ENCODE measurements around the gene ZNF518A.
A peak's percentile ranks its signal among the peaks of the same experiment; 100 is the strongest.

Gene ZNF518A, protein sequence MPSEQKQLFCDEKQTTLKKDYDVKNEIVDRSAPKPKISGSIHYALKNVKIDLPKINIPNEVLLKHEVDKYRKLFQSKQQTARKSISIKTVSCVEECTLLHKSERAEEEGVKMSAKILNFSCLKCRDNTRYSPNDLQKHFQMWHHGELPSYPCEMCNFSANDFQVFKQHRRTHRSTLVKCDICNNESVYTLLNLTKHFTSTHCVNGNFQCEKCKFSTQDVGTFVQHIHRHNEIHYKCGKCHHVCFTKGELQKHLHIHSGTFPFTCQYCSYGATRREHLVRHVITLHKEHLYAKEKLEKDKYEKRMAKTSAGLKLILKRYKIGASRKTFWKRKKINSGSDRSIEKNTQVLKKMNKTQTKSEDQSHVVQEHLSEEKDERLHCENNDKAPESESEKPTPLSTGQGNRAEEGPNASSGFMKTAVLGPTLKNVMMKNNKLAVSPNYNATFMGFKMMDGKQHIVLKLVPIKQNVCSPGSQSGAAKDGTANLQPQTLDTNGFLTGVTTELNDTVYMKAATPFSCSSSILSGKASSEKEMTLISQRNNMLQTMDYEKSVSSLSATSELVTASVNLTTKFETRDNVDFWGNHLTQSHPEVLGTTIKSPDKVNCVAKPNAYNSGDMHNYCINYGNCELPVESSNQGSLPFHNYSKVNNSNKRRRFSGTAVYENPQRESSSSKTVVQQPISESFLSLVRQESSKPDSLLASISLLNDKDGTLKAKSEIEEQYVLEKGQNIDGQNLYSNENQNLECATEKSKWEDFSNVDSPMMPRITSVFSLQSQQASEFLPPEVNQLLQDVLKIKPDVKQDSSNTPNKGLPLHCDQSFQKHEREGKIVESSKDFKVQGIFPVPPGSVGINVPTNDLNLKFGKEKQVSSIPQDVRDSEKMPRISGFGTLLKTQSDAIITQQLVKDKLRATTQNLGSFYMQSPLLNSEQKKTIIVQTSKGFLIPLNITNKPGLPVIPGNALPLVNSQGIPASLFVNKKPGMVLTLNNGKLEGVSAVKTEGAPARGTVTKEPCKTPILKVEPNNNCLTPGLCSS (N-terminal part only)

DNA sequence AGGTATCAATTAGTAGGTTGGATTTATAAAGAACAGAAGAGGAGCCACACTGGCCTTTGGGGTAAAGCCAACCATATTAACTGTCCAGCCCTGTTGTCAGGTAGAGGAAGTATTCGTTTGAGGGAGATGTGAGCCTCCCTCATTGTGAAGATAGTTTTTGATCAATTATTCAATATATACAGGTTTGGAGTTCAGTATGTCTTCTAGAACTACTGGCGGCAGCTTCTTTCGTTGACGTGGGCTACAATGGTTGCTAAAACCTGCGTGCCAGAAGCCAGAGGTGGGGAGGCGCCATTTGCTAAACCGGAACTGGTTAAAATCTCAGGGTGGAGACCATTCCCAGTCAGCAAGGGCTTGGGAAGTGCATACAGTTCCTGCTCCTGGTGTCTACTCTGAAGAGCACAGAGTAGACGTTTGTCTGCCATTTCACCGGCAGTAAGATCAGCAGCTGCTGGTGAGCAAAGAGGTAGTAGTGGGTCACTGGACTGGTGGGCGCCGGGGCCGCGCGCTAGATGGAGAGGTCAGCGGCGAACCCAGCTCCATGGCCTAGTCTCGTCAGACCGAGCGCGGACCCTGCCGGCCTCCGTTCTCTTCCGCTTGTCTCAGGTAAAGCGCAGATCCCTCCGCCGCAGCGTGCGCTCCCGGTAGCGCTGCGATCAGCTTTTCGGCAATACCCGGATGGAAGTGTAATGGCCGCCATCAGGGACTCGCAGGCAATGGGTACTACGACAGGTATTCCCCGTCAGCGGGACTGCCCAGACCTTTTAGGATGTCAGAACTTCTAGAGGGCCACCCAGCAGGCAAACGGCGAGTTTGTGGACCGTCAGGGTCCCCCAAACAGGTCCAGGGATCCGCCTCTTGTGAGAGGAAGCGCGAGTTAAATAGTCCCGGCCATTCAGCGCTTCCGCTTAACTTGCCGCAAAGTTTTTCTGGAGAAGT is at the start of gene ZNF518A:
Gene ZNF518A, plus strand, starts transcription at position 911 of the 939 bp plus-strand sequence. CDS start 26,026 bp downstream, outside the sequence.
- peak; percentile 83 to 87 for DNase-seq

DNA sequence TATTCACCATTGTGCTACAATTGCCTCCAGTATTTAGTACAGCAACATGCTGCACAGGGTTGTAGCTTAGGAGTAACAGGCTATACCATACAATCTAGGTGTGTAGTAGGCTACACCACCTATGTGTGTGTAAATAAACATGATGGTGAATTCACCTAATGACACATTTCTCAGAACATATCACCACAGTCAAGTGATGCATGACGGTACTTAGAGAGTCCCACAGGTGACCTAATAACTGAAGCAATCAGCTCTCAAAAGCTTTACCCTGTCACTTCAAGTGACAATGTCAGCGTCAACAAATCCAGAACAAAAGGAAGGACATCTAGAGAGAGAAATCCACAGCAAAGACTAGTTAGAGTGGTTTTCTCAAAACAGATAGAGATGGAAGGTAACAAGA is 47.9 kb upstream of the ZNF518A start:
- no peak for DNase-seq

DNA sequence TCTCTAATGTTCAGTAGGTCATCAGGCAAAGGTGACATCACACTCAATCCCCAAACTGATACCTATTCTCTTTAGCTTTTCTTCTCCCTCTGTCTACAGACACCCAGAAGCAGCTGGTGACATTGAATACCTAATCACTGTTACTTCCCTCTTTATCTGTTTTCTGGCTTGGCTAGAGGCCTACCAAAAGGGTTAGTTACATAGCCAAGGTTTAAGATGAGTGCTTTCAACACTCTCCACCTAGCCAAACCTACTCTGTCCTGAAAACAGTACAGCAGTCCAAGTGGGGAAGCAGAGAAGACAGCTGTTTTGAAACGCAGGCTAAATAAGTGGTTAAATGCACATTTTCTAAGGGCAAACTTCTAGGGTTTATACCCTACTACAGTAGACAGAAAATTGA is 47.3 kb upstream of the ZNF518A start:
- no peak for DNase-seq

DNA sequence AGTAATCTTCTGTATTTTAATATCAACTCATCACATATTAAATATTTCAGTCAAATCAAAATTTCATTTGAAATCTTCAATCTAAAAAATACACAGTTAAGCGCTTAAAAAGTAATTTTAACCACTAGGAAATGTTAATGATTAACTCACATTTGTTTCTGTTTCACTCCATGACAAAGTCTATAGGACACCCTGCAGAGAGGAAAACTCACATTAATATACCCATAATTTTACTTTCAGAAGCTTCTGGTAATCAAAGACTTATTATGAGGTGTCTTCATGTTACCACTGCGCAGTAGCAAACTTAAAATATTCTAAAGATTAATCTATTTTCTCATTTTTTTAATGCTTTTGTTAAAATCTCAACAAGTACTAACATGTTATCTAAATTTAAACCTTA is 41.0 kb upstream of the ZNF518A start:
- DNase-seq: no peak

DNA sequence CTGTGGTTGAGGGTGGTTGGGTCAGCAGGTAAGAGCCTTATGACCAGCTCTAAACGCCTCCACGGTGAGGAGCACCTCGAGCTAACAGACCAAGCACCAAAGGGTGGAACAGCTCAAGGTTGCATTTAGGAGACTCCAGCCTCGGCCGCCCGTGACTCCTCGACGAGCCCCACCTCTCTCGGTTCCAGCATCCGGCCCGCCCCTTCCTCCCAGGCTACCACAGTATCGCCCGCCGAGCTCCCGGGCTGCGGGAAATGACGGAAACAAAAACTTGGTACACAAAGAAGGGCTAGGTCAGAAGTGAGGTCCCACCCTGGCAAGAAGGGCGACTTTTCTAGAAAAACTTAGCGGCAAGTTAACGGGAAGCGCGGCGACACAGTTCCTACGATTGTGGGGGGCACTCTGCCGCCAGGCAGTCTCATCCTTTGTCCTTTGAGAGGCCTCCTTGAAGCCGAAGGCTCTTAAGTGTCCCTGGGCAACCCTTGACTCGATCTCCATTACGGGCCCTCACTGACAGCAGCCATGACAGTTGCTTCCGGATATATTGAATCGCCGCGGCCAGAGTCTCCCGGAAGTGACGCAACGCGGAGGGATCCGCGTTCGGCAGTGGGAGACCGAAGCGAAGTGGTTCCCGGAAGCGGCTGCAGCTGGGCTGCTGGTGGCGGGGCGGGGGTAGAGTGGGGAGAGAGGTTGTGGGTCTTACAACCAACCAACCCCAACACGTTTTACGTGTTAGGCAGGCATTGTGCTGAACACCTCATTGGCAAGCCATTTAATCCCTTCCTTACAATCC is 40.2 kb upstream of the ZNF518A start:
- DNase-seq: peak; percentile 90 to 92

DNA sequence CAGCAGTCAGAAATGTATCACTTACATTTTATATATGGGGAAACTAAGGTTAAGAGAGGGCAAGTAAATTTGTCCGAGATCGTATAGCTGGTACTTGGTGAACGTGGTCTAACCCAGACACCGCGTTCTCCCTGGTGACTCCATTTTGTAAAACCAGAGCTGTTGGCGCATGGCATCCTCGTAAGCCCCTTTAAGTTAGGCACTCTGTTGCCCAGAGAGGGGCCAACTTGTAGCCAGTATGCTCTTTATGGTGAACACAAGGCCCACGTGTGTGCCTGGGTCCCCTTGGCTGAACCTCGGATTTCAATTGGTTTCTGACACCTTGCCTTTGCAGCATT is 39.7 kb upstream of the ZNF518A start:
- DNase-seq: peak in 1 of 2 experiments; percentile 1

DNA sequence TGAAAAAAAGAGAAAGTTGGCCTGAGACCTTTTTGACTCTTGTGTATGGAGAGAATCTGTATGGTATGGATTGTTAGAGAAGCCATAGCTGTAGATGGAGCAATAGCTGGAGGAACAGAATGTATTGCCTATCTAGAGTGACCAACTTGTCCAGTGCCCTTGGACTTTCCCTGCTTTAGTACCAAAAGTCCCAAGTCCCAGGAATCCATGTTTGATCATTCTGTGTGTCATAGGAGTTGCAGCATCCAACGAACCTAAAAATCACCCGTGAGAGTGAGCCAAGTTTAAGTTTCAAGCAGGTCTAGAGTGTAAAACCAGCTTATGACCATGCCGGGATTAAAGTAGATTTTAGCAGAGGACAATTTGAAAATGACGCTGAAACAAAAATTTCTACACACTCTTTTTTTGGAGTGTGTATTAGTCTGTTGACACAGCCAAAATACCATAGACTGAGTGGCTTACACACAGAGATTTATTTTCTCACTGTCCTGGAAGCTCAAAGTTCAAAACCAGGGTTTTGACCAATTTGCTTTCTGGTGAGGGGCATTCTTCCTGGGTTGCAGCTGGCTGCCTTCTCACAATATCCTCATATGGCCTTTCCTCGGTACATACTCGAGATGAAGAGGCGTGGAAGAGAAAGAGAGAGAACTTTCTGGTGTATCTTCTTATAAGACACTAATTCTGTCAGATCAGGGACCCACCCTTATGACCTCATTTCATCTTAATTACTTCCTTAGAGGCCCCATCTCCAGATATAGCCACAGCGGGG is 36.9 kb upstream of the ZNF518A start:
- no peak for DNase-seq

DNA sequence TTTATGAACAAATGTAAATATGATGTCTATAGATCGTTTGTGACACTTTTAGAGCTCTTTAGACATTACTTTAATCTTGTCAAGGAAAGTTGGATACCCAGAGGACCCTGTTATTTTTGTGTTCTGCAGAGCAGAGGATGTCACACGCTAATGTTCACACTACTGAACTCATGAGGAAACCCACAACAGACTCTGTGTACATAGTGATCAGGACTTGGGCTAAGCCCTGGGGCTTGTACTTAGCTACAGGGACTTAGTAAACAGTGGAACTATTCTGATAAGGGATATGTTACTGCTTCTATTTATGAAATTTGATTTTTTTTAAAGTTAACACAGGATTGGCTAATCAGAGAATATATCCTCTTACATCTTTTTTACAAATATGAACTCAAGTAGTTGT is 36.1 kb upstream of the ZNF518A start:
- no peak for DNase-seq

DNA sequence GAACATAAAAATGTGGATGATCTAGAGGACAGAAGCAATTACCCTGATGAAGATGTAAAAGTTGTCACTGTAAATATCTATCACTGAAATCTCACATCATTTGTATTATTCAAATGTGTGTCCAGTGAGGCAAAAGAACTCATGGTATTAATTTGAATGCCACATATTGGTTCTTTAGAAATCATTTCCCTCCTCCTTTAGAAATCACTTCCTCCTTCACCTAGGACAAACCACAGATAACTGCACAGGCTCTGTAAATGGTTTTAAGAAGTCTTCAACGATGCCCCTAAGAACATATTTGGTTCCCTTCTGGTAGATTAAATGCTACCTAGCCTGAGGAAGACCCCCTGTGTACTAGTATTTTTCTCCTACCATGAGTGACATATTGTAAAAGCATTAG is 33.1 kb upstream of the ZNF518A start:
- no peak for DNase-seq

DNA sequence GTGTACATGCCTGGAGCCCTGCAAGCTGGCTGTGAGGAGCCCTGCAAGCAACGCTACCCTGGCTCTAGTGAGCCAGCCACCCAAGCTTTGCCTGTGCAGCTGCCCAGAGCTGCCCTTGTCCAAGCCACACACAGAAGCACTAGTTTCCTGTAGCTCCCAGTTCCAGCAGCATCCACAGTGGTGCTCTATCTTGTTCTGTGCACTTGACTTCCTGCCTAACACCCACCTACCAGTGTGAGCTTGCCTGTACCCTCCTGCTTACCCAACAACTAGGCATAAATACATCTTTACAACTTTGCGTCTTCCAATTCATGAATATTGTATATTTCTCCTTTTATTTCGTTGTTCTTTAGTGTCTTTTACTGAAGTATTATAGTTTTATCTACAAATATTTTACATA is 32.2 kb upstream of the ZNF518A start:
- DNase-seq: no peak

DNA sequence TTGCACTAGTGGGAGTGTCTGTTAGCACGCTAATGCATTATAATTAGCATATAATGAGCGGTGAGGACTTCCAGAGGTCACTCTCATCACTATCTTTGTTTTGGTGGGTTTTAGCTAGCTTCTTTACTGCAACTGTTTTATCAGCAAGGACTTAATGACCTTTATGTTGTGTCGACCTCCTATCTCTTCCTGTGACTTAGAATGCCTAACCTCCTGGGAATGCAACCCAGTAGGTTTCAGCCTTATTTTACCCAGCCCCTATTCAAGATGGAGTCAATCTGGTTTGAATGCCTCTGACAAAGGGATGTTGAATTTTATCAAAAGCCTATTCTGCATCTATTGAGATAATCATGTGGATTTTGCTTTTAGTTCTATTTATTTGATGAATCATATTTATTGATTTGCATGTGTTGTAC is 22.5 kb upstream of the ZNF518A start:
- no peak for DNase-seq

DNA sequence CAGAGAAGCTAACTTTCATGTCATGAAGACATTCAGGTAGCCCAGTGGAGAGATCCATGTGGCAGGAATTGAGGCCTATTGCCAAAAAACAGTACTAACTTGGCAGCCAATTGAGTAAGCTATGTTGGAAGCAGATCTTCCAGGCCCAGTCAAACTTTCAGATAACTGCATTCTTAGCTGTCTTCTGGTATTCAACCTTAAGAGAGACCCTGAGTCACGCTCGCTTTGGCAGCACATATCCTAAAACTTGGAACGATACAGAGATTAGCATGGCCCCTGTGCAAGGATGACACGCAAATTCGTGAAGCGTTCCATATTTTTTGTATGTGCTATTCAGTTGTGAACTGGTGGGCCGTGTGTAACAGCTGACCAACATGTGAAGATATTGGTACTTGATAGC is 17.6 kb upstream of the ZNF518A start:
- no peak for DNase-seq

DNA sequence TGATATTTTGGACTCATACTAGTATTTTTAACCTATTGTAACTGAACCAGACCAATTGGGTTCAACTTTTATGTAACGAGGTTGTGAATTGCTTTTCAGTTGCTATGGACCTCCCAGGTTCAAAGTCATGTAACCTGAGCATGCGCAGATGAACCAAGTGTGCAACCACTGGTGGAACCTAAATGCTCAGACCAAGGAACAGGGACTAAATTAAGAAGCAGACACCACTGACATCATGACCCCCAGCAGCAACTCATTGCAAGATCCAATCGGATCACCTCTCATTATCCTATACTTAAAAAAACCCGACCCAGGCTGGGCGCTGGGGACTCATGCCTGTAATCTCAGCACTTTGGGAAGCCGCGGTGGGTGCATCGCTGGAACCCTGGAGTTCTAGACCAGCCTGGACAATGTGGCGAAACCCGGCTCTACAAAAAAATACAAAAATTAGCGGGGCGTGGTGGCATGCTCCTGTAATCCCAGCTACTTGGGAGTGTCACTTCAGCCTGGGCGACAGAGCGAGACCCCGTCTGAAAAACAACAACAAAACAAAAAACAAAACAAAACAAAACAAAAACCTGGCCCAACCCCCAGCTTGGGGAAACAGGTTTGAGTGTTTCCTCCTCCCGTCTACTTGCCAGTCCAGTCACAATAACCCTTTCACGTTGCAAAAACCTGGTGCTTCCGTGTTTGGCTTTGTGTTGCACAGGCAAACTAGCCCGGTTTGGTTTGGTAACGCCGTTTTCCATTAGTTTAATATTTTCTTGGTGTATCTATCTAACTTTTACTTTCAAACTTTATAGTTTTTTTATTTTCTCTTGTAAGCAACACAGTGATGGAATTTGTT is 11.3 kb upstream of the ZNF518A start:
- DNase-seq: no peak

DNA sequence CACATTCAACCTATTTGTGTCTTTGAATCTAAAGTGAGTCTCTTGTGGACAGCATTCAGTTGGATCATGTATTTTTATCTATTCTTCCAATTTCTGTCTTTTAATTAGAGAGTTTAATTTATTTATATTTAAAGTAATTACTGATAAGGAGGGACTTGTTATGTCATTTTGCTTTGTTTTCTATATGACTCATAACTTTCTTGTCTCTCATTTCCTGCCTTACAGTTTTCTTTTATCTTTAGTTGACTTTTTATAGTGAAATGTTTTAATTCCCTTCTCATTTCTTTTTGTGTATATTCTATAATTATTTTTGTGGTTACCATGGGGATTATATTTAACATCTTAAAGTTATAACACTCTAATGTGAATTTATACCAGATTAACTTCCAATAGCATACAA is 7.3 kb upstream of the ZNF518A start:
- no peak for DNase-seq

DNA sequence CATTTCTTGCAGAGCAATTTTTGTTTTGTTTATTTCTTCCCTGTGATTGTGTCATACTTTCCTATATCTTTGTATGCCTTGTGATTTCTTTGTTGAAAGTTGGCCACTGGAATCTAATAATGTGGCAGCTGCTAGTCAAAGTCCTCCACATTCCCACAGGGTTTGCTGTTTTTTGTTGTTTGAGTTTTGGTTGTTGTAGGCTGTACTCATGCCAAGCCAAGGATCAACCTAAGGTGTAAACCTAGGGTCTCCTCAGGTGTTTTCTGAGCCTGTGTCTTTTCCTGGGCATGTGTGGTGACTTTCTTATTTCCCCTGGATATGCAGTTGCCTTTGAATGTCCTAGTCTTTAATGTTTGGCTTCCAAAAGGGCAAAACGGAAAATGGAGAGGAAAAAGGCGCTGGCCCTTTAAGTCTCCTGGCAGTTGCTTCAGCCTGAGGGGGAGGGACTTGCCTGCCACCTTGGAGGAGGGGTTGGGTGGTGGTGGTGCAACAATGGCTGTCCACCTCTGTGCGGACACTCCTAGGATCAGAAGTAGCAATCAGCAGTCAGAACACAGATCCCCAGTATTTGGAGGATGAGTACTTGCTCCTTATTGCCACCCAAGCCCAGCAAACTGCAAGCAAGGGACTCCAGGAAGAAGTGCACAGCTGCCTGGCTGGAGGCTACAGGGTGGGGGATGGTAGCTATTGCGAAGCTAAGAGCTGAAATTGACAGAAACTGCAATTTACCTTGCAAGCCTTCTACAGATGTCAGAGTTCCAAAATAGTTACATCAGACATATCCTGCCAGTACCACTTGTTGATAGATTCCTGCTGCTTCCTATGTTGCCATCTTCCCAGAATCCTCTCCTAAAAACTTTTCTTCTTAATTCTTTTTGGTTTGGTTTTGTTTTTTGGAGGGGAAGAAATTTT is 5.6 kb upstream of the ZNF518A start:
- no peak for DNase-seq

DNA sequence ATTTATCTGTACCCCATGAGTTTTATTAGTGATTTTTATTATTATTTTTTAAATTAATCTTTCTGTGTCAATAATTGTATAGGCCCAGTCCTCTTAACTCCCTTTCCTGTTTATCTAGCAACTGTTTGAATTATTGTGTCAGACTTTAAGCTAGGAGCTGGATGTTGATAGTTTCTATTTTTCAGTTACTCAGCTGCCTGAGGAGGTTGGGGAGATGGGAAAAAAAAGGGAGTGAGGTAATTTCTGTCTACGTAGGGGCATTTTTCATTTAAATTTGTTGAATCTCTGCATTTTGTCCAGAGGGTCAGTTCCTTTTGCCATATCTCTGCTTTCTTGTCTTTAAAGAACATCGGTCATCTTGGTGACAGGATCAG is 5.0 kb upstream of the ZNF518A start:
- no peak for DNase-seq

DNA sequence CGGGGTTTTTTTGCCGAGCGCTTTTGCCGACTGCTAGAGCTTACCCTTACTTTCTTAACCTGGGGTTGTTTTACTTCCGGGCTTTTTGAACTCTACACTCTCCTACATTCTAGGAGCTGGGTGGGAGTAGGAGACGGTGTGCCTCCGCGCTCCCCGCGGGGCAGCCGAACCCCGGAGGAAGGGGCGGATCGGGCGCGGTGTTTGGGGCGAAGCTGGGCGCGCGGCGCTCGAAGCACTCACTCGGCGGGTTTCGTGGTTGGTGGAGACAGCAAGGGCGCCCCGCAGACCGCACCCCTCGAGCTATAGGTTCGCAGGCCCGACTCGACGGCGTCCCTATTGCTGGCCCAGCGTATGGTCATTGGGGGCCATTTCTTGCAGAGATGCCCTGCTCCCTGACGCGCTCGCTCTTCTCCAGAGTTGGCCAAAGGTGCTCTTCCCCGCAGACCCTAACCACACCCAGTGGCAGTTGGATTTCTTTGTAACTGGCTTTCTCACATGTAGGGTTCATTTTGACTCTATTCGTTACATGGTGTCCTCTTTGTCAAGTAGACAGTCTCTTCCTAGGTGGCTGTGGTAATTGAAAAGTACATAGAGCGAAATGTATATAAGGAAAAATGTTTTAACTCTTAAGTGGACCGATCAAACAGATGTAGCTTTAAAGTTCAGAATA is 364 bp downstream of the ZNF518A start:
- DNase-seq: peak; percentile 73 to 76

DNA sequence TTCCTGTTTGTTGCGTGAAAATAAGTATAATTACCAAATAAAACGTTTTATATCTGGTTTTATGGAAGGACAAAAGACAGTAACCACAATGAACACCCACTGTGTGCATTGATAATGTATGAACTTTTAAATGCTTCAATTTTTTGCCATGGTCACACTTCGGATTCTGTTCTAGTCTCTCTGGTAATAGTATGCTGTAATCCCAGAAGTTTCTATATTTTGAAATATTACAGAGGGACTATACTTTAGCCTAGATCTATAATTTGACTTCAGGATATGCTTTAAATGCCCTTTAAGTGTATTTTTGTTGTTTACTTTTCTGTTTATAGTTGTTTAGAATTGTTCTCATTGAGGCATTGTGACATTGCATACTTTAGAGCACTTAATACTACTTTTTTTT is 1.5 kb downstream of the ZNF518A start:
- DNase-seq: no peak

Data from activated CD4-positive, alpha-beta T cell treated with anti-CD3 and anti-CD28 coated beads, Interleukin-2, amount 50 U/mL, for 48 hours (primary cell).